GM18909 (cell line): ENCODE data around the gene FAM83D.
"Not testable (repeated sequence)": the region's sequence is repeated elsewhere in the genome, so short reads cannot be mapped to it uniquely, and the experiment has no call there.

Experiments
- ATAC-seq: cut with Tn5 transposase; IDR thresholded peaks from one replicate; pipeline ENCODE4 v1.9.1; 2021; ENCODE audit warnings: mild to moderate bottlenecking; ENCODE audit not compliant: unreplicated experiment, poor library complexity

The FAM83D gene

DNA sequence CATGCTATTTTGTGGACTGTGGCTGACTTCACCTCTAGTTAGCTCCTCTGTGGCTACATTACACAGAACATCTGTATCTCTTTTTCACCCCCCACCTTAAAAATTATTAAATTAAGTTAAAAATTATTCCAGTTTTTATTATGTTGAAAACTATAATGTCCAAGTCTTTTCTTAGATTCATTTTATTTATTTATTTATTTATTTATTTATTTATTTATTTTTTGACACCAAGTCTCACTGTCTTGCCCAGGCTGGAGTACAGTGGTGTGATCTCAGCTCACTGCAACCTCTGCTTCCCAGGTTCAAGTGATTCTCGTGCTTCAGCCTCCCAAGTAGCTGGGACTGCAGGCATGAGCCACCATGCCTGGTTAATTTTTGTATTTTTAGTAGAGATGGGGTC, 70.6 kb downstream of the FAM83D start:
- not testable (repeated sequence) for ATAC-seq

DNA sequence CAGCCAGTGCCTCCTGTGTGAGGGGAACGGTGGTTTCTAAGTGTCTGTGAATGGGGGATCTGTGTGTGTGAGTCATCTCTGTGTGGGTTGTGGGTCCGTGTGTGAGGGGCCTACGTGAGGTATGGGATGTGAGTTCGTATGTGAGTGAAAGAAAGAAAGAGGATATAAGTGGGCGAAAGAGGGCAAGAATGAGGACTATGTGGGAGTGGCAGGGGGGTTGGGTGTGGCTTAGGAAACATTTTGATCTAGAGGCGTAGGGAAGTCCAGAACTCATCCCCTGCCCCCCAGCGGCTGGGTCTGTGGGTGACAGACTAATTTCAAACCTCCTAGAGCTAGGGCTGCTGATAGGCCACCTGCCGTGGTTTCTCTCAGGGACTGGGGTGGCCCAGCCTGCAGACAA, 71.4 kb downstream of the FAM83D start:
- peak; percentile 86 for ATAC-seq

DNA sequence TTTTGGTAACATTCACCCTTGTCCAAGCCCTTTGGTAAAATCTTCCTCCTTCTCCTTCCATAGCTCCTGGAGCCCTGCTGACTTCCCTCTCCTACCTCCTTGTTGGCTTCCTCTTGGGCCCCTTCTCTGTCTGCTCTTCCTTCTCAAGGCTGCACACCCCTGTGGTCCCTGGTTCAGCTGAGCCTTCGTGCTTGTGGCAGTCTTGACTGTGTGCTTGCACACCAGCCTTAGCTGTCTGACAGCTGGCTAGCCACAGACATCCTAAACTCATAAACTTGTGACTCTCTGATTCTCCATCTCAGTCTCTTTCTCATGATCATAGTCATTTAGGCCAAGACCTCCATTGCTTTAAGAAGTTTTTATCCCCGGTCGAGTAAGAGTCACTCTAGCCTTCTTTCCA, 73.0 kb downstream of the FAM83D start:
- ATAC-seq: no peak

DNA sequence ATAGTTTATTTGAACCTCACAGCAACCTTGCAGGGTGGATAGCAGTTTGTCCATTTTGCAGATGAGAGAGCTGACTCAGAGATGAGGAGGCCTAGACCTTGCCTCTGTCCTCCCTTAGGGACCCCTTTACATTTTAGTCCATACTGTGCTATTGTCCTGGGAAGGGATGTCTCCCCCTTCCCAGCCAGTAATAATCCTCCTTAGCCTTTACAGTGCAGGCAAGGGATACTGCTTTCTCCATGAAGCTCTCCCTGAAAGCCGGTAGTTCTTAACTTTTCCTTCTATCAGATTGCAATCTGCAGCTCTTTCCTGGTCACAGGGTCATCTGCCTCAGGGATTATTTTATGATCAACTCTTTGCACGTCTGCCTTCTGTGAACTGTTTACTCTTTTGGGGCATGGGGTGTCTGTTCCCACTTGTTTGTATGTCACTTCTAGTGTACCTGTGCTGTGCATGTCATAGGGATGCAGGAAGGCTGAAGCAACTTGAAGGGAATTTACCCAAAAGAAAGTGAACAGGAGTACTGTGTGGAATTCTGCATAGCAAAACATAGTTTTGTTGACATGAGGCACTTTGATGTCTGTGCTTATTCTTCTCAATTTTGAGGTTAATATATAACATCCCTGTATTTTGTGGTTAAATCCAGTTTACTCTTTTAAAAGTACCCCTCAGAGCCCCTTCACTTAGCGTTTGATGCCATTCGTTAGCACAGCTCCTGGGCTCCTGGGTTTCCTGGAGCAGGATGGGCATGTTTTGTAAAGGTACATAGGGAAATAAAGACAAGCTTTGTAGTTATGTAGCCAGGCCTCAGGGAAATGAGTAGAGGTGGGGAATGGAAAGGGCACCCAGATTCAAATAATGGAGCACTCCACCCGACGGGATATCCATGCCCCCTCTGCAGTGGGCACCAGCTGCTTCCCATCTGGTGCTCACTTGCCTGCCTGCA, 74.0 kb downstream of the FAM83D start:
- no peak for ATAC-seq
